ENCODE data around the gene ENTR1. TPM values are rescaled to one million over a fixed set of nuclear protein-coding genes. Genes with fewer than 3 reads are reported as not detected.

The ENTR1 gene
- total RNA-seq, 1 donor from 2014 or later = 60.4 TPM

DNA sequence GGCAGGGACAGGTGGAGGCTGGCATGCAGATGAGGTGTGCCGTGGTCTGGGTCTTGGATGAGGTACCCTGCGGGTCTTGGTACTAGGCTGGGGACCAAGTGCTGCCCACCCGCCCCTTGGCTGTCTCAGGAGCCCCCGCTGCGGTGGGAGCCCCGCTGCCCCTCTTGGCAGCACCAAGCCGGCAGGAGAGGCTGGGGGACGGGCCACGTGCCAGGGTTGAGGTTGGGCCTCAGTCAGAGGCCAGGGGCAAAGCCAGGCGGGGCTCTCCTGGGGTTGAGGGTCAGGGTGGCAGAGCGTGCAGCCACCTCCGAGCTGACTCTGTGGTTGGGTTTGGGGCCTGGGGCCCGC, 38.9 kb downstream of the ENTR1 start:
- Histone ChIP-seq H3K9me3 (no peaks in the 10 kb centered on the region), H3K27ac (no peak overlapping the region), H3K4me3 (no peak overlapping the region), H3K27me3 (no peaks in the 10 kb centered on the region), H3K4me1 (peaks cover 20% of the 10 kb centered on the region), H3K36me3 (no peaks in the 10 kb centered on the region)
- TF ChIP-seq, protein P1, sequence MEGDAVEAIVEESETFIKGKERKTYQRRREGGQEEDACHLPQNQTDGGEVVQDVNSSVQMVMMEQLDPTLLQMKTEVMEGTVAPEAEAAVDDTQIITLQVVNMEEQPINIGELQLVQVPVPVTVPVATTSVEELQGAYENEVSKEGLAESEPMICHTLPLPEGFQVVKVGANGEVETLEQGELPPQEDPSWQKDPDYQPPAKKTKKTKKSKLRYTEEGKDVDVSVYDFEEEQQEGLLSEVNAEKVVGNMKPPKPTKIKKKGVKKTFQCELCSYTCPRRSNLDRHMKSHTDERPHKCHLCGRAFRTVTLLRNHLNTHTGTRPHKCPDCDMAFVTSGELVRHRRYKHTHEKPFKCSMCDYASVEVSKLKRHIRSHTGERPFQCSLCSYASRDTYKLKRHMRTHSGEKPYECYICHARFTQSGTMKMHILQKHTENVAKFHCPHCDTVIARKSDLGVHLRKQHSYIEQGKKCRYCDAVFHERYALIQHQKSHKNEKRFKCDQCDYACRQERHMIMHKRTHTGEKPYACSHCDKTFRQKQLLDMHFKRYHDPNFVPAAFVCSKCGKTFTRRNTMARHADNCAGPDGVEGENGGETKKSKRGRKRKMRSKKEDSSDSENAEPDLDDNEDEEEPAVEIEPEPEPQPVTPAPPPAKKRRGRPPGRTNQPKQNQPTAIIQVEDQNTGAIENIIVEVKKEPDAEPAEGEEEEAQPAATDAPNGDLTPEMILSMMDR (IDR thresholded peaks at IDR 0.05) = no peak
- TF ChIP-seq POLR2AphosphoS5 (IDR thresholded peaks at IDR 0.05; ENCODE audit: insufficient read depth in 1 of 2, low read depth in 1 of 2) (no peak), POLR2A (IDR thresholded peaks at IDR 0.05) (no peak)
- intact Hi-C loops (cut with DNase I) = no loop called here
- DNase-seq (ENCODE audit: extremely low spot score in 2 of 2) = no peak

DNA sequence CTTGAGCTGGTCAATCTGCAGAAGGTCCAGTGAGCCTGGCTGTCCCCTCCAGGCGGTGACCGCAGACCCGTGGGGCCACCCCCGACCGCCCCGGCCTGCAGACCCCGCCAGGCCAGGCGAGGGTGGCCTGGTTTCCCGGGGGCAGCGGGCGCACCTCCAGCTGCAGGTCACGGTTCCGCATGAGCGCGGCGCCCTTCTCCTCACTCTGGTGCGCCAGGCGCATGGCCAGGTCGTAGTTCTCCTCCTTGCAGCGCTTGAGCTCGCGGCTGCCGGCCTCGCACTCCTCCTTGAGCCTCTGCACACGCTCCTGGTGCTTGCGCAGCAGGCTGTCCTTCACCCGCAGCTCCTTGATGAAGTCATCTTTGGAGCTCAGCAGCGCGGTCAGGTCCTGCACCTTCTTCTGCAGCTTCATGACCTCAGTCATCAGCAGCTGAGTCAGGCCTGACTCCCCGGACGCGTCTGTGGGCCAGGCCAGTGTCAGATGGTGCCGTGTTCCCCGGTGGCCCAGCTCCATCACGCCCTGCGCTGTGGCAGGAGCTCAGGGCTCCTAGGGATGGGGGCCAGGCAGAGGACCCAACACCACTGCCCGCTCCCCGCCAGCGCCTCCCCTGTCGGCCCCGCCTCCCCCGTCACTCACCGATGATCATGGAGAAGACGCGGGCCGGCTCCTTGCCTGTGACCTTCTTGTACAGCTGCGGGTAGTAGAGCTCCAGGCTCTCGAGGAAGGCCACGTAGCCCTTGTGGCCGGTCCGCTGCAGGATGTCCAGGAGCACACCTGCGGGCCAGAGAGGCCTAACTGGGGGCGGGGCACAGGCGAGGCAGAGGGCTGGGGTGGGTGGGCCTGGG, 39.5 kb downstream of the ENTR1 start:
- H3K4me3 ChIP-seq = no peak overlapping the region
- no peak for DNase-seq (ENCODE audit: extremely low spot score in 2 of 2)
- H3K4me1 ChIP-seq = peaks cover 20% of the 10 kb centered on the region
- H3K27me3 ChIP-seq = no peaks in the 10 kb centered on the region
- no peaks in the 10 kb centered on the region for H3K9me3 ChIP-seq
- intact Hi-C loops (cut with DNase I) = no loop called here
- no peaks in the 10 kb centered on the region for H3K36me3 ChIP-seq
- TF ChIP-seq POLR2A (IDR thresholded peaks at IDR 0.05) = no peak
- TF ChIP-seq, protein P1 (IDR thresholded peaks at IDR 0.05) = no peak
- no peak overlapping the region for H3K27ac ChIP-seq

DNA sequence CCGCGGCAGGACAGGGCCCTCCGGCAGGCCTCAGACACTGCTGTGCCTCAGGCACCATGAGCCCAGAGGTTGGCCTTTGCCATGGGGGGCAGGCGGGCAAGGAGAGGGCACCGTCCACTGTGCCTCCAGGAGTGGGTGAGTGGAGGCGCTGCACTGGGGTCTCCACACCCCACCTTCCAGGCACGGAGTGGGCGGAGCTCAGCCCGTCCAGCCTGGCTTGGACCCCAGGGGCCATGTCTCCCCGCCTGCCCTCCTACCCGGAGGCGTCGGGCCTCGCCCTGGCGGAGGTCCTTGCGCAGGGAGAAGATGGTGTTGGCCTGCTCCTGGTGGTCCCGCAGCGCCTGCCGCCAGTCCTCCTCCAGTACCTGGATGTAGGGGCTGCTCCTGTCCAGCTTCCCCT, 40.4 kb downstream of the ENTR1 start:
- no peaks in the 10 kb centered on the region for H3K36me3 ChIP-seq
- no peaks in the 10 kb centered on the region for H3K9me3 ChIP-seq
- H3K4me1 ChIP-seq = peaks cover 23% of the 10 kb centered on the region
- H3K4me3 ChIP-seq = no peak overlapping the region
- DNase-seq (ENCODE audit: extremely low spot score in 2 of 2) = no peak
- no peak overlapping the region for H3K27ac ChIP-seq
- no peaks in the 10 kb centered on the region for H3K27me3 ChIP-seq
- TF ChIP-seq POLR2A (IDR thresholded peaks at IDR 0.05) = no peak
- intact Hi-C loops (cut with DNase I) = no loop called here

GRCh38 chr9:136368190-136368589, 42.2 kb downstream of the ENTR1 start:
- TF ChIP-seq, protein P1 (IDR thresholded peaks at IDR 0.05) = no peak
- TF ChIP-seq POLR2A (IDR thresholded peaks at IDR 0.05) (no peak), POLR2AphosphoS5 (IDR thresholded peaks at IDR 0.05; ENCODE audit: insufficient read depth in 1 of 2, low read depth in 1 of 2) (no peak)
- intact Hi-C loops (cut with DNase I) = loop anchor here (5.0 to 10.0 kb wide), 2 partner anchors 53 to 166 kb away; no protein-coding TSS in a partner anchor
- no peak for DNase-seq (ENCODE audit: extremely low spot score in 2 of 2)
- H3K9me3 ChIP-seq = no peaks in the 10 kb centered on the region
- H3K27me3 ChIP-seq = no peaks in the 10 kb centered on the region
- peaks cover 30% of the 10 kb centered on the region for H3K4me1 ChIP-seq
- no peak overlapping the region for H3K4me3 ChIP-seq
- H3K36me3 ChIP-seq = no peaks in the 10 kb centered on the region
- no peak overlapping the region for H3K27ac ChIP-seq

DNA sequence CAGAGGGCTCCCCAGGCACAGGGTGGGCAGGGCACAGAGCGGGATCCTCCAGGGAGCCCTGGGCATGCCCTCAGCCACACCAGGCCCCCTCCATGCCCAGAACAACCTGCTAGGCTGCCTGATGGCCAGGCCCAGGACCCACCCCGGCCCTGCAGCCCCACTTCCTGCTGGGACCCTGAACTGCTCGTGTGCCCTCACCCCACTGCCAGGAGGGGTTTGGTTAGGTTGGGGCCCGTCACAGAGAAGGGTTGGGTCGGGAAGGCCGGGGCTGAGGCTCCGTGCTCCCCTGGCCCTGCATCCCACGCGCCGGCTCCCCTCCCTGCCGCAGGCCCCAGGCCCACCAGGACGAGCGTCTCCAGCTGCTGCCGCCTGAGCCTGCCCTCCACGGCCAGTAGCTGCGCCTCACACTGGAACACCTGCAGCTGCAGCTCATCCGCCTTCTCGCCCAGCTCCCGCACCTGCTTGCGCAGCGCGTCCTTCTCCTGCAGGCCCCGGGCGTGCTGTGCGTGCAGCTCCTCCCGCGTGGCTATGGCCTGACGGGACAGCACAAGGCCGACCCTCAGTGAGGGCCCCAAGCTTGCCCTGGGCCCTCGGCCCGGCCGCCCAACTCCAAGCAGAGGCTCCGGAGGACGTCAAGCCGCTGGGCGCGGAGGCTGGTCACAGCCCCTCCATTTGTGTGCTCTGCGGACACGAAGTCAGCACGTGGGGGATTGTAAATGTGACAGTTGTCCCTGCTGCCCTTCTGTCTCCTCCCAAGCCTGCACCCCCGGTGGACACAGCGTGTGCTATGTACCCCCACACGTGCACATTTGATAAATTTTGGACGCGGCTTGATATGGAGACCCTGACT, 42.9 kb downstream of the ENTR1 start:
- Histone ChIP-seq H3K36me3 (no peaks in the 10 kb centered on the region), H3K4me1 (peaks cover 28% of the 10 kb centered on the region), H3K27me3 (no peaks in the 10 kb centered on the region), H3K4me3 (no peak overlapping the region), H3K9me3 (no peaks in the 10 kb centered on the region), H3K27ac (no peak overlapping the region)
- intact Hi-C loops (cut with DNase I) = loop anchor here (5.0 to 10.0 kb wide), 2 partner anchors 53 to 165 kb away; no protein-coding TSS in a partner anchor
- DNase-seq (ENCODE audit: extremely low spot score in 2 of 2) = no peak
- TF ChIP-seq POLR2AphosphoS5 (IDR thresholded peaks at IDR 0.05; ENCODE audit: insufficient read depth in 1 of 2, low read depth in 1 of 2) = no peak

Data from vagina (tissue), 2 donors.